ENCODE measurements around the gene KLHDC7B. TPM values are rescaled to one million over a fixed set of nuclear protein-coding genes. Genes with fewer than 3 reads are reported as not detected.
A peak's percentile ranks its signal among the peaks of the same experiment; 100 is the strongest.

KLHDC7B gene
- total and polyA plus RNA-seq, 10 of the 15 experiments (the other 5 are each of a cell fraction or from before 2014, with no cell fraction given): 0.05 to 2.2 (median 0.93) TPM; not detected in 2

DNA sequence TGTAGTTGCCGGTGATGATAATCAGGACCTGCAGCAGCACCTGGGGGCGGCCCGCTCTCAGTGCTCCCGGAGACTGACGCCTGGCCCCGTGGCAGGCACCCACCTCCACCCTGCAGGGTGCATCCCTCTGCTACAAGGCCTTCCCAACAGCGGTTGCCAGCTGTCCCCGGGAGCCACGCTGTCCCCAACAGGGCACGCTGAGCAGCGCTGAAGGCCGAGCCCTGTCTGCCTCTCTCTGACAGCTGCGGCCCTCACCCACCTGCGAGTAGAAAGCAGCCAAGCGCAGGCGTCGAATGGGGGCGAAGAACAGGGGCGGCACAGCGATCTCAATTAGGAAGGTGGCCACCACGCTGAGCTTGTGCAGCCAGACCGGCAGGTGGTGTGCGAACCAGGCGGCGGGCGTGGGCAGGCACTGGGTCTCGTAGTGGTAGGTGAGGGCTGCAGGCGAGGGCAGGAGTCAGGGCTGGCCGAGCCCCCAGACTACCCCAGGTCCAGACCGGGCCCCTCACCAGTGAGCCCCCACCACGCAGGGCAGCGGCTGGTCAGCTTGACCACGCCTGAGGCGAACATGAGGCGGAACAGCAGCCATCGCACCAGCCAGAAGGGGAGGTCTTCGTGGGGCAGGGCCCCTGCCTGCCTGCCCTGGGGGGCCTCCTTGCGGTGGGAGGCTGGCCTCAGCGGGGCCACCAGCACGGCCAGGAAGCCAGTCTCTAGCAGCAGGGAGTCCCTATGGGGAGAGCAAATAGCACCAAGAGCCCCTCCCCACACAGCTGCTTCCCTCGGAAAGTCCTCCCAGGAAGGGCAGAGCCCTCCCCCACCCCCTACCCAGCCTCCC is 39.7 kb upstream of the KLHDC7B start:
- Histone ChIP-seq H3K27ac (ENCODE audit: control insufficient read depth, insufficient read depth) (no peak overlapping the region; the same call in 1 of the 2 replicates), H3K4me1 (ENCODE audit: control insufficient read depth, insufficient read depth, low read length) (peaks cover 9% of the 10 kb centered on the region), H3K79me2 (ENCODE audit: control insufficient read depth, insufficient read depth, low read length) (peaks cover 34% of the 10 kb centered on the region), H3K9ac (ENCODE audit: control insufficient read depth, insufficient read depth, low read length) (peak overlapping the region; percentile 97), H3K9me3 (replicated peaks; ENCODE audit: control insufficient read depth, insufficient read depth, low read length) (no peaks in the 10 kb centered on the region), H4K20me1 (ENCODE audit: control insufficient read depth, insufficient read depth) (no peaks in the 10 kb centered on the region), H3K27me3 (replicated peaks in 1 of 2; ENCODE audit: control insufficient read depth in 2 of 2, insufficient read depth in 2 of 2, low read length in 1 of 2) (no peaks in the 10 kb centered on the region), H2AFZ (ENCODE audit: control insufficient read depth, low read depth, low read length) (no peak overlapping the region), H3K36me3 (ENCODE audit: control insufficient read depth in 2 of 2, insufficient read depth in 2 of 2, low read length in 1 of 2) (peaks cover 4 to 8% of the 10 kb centered on the region in 2 experiments; a peak in 3 of 4 replicates), H3K4me2 (ENCODE audit: control insufficient read depth, insufficient read depth) (peak overlapping the region; percentile 92), H3K4me3 (peak overlapping the region; percentile 100)
- TF ChIP-seq POLR2A (IDR thresholded peaks at IDR 0.05; ENCODE audit: low read depth, low read length): 0 out of 2 replicates have a peak, but pooled peaks have one; percentile 4
- TF ChIP-seq, protein P1, sequence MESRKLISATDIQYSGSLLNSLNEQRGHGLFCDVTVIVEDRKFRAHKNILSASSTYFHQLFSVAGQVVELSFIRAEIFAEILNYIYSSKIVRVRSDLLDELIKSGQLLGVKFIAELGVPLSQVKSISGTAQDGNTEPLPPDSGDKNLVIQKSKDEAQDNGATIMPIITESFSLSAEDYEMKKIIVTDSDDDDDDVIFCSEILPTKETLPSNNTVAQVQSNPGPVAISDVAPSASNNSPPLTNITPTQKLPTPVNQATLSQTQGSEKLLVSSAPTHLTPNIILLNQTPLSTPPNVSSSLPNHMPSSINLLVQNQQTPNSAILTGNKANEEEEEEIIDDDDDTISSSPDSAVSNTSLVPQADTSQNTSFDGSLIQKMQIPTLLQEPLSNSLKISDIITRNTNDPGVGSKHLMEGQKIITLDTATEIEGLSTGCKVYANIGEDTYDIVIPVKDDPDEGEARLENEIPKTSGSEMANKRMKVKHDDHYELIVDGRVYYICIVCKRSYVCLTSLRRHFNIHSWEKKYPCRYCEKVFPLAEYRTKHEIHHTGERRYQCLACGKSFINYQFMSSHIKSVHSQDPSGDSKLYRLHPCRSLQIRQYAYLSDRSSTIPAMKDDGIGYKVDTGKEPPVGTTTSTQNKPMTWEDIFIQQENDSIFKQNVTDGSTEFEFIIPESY (IDR thresholded peaks at IDR 0.05): no peak
- in situ Hi-C loops (cut with MboI): no loop called here
- DNase-seq (ENCODE audit: low read depth, low spot score): no peak
- ChIA-PET RAD21 (ENCODE audit: unreplicated experiment) (no interaction called here), CTCF (no interaction called here), SMC1A (ENCODE audit: uncharacterized antibody, unreplicated experiment) (no interaction called here), POLR2A (interaction anchor here (7.2 kb wide), 1 partner anchor 19 kb away, joined by 84 read pairs; the partner anchor contains the start of gene SCO2)
- intact Hi-C loops (cut with micrococcal nuclease; ENCODE audit: unreplicated experiment): no loop called here
- 94% methylated on average over 35 of the region's 41 CpGs for WGBS (ENCODE audit: insufficient coverage, insufficient replicate concordance, low lambda C conversion rate, missing lambda C conversion rate)
- no peak for FAIRE-seq
- BruUV-seq (replicated peaks): no TSS peak
- no peak for ATAC-seq

Measured in GM12878 (cell line).